22Rv1 (cell line): ENCODE measurements around the gene NBAS.

Source experiments
- H3K27ac ChIP-seq: fragments of 450-650 bp; 2 replicates; pipeline ENCODE4 v1.5.1; 2017
- ZFX ChIP-seq: fragments of 450-650 bp; IDR thresholded peaks from 2 replicates; pipeline ENCODE4 v1.6.1; 2017; ENCODE audit warnings: antibody characterized with exemption, borderline replicate concordance
- TF ChIP-seq, protein P1 (sequence below): fragments of 450-650 bp; IDR thresholded peaks from 2 replicates; pipeline ENCODE4 v1.5.1; 2017; ENCODE audit warnings: mild to moderate bottlenecking

The NBAS gene

GRCh38 chr2:15579641-15580040 lies 18.5 kb upstream of the NBAS start:
- TF ChIP-seq, protein P1, sequence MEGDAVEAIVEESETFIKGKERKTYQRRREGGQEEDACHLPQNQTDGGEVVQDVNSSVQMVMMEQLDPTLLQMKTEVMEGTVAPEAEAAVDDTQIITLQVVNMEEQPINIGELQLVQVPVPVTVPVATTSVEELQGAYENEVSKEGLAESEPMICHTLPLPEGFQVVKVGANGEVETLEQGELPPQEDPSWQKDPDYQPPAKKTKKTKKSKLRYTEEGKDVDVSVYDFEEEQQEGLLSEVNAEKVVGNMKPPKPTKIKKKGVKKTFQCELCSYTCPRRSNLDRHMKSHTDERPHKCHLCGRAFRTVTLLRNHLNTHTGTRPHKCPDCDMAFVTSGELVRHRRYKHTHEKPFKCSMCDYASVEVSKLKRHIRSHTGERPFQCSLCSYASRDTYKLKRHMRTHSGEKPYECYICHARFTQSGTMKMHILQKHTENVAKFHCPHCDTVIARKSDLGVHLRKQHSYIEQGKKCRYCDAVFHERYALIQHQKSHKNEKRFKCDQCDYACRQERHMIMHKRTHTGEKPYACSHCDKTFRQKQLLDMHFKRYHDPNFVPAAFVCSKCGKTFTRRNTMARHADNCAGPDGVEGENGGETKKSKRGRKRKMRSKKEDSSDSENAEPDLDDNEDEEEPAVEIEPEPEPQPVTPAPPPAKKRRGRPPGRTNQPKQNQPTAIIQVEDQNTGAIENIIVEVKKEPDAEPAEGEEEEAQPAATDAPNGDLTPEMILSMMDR, result no peak
- TF ChIP-seq ZFX, result no peak
- no peak overlapping the region for H3K27ac ChIP-seq

DNA sequence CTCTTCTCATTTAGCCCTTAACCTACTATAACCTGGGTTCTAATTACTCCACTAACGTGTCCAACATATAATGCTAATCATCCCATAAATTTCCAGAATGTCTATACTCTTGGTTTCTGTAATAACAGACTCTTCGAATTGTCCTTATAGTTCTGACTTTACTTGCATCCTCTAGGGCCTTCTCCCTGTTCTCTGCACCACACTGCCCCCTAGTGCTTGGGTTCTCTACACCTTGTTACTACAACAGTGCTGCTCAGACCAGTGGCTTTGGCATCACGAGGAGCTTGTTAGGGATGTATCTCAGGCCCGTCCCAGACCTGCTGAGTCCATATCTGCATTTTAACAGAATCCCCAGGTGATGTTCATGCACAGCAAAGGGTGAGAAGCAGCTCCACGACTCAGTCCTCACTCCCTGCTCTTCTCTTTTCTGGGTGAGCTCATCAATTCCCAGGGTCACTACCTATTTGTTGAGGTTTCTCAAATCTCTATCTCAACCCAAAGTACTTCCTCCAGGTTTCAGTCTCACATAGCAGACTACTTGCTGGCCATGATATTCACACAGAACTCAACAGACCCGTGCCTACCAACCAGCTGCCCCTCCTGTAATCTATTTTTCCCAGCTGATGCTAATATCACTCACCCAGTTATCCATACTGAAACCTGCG lies 16.1 kb upstream of the NBAS start:
- no peak overlapping the region for H3K27ac ChIP-seq
- no peak for TF ChIP-seq ZFX
- TF ChIP-seq, protein P1, result peak; percentile 89

GRCh38 chr2:15571729-15572128 lies 10.6 kb upstream of the NBAS start:
- no peak for TF ChIP-seq ZFX
- TF ChIP-seq, protein P1, result no peak
- H3K27ac ChIP-seq, result no peak overlapping the region

GRCh38 chr2:15570104-15570503 lies 9.0 kb upstream of the NBAS start:
- TF ChIP-seq ZFX, result no peak
- TF ChIP-seq, protein P1, result no peak

DNA sequence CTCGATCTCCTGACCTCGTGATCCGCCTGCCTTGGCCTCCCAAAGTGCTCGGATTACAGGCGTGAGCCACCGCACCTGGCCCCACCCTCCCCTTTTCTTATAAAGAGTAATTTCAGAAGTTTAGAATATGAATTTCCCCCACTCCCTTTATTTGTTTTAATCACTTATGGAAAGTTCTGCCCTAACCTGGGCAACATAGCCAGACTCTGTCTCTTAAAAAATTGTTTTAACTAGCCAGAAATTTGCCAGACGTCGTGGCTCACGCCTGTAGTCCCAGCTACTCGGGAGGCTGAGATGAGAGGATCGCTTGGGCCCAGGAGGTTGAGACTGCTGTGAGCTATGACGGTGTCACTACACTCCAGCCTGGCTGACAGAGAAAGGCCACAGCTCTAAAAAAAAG lies 7.7 kb upstream of the NBAS start:
- TF ChIP-seq ZFX, result no peak
- TF ChIP-seq, protein P1, result no peak
- no peak overlapping the region for H3K27ac ChIP-seq

More at GRCh38 chr2:15570104-15570503, 9.0 kb upstream of the NBAS start:
- H3K27ac ChIP-seq, result no peak overlapping the region

DNA sequence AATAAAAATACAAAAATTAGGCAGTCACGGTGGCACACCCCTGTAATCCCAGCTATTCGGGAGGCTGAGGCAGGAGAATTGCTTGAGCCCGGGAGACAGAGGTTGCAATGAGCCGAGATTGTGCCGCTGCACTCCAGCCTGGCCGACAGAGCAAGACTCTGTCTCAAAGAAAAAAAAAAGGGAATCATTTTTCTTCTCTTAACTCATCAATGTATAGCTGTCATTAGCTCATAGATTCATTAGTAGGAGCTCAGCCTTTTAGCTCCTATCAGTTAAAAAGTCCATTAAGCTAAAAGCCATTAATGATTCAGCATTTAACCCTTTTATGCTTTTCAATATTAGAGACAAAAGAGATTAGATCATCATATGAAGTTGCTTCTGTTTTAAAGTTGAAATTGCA lies 5.8 kb upstream of the NBAS start:
- TF ChIP-seq, protein P1, result no peak
- no peak for TF ChIP-seq ZFX
- H3K27ac ChIP-seq, result no peak overlapping the region

GRCh38 chr2:15565994-15566671 lies 5.0 kb upstream of the NBAS start:
- no peak overlapping the region for H3K27ac ChIP-seq
- TF ChIP-seq, protein P1, result no peak
- TF ChIP-seq ZFX, result no peak
